ENCODE measurements around the gene WDR76. TPM values are rescaled to one million over a fixed set of nuclear protein-coding genes. Genes with fewer than 3 reads are reported as not detected.
"Not testable (repeated sequence)": the region's sequence is repeated elsewhere in the genome, so short reads cannot be mapped to it uniquely, and the experiment has no call there.

Gene WDR76
- total RNA-seq, 1 donor from 2014 or later, result 4.1 TPM

GRCh38 chr15:43821505-43821904, 5.3 kb upstream of the WDR76 start:
- DNase-seq (ENCODE audit: low spot score), result no peak

- peak; percentile 95 for DNase-seq (ENCODE audit: low spot score)
Measured at GRCh38 chr15:43824302-43825246, 2.2 kb upstream of the WDR76 start, which contains the start of gene MFAP1. MFAP1 (minus strand) TSS chr15:43824690; CDS start chr15:43824569, 121 bp downstream.

GRCh38 chr15:43825305-43825704, 1.5 kb upstream of the WDR76 start:
- DNase-seq (ENCODE audit: low spot score), result not testable (repeated sequence)

- no peak for DNase-seq (ENCODE audit: low spot score)
Measured at GRCh38 chr15:43826029-43826507, 734 bp upstream of the WDR76 start.

- no peak for DNase-seq (ENCODE audit: low spot score)
Measured at GRCh38 chr15:43828061-43828657, 1.4 kb downstream of the WDR76 start.

GRCh38 chr15:43829951-43830540, 3.2 kb downstream of the WDR76 start:
- DNase-seq (ENCODE audit: low spot score), result not testable (repeated sequence)

GRCh38 chr15:43830691-43831275, 4.0 kb downstream of the WDR76 start:
- DNase-seq (ENCODE audit: low spot score), result not testable (repeated sequence)

GRCh38 chr15:43831519-43832052, 4.8 kb downstream of the WDR76 start:
- DNase-seq (ENCODE audit: low spot score), result not testable (repeated sequence)

- DNase-seq (ENCODE audit: low spot score), result not testable (repeated sequence)
Measured at GRCh38 chr15:43832485-43832884, 5.7 kb downstream of the WDR76 start.

- no peak for DNase-seq (ENCODE audit: low spot score)
Measured at GRCh38 chr15:43845421-43845820, 18.6 kb downstream of the WDR76 start.

- DNase-seq (ENCODE audit: low spot score), result no peak
Measured at GRCh38 chr15:43851251-43851650, 24.4 kb downstream of the WDR76 start.

- DNase-seq (ENCODE audit: low spot score), result no peak
Measured at GRCh38 chr15:43852607-43853006, 25.8 kb downstream of the WDR76 start.

- no peak for DNase-seq (ENCODE audit: low spot score)
Measured at GRCh38 chr15:43854801-43855200, 28.0 kb downstream of the WDR76 start.

- no peak for DNase-seq (ENCODE audit: low spot score)
Measured at GRCh38 chr15:43859546-43859945, 32.7 kb downstream of the WDR76 start.

GRCh38 chr15:43866636-43867035, 39.8 kb downstream of the WDR76 start:
- not testable (repeated sequence) for DNase-seq (ENCODE audit: low spot score)

GRCh38 chr15:43867096-43867495, 40.3 kb downstream of the WDR76 start:
- DNase-seq (ENCODE audit: low spot score), result no peak

GRCh38 chr15:43868406-43868805, 41.6 kb downstream of the WDR76 start:
- DNase-seq (ENCODE audit: low spot score), result no peak

- no peak for DNase-seq (ENCODE audit: low spot score)
Measured at GRCh38 chr15:43871835-43872234, 45.0 kb downstream of the WDR76 start.

GRCh38 chr15:43872416-43873020, 45.7 kb downstream of the WDR76 start:
- DNase-seq (ENCODE audit: low spot score), result no peak

GRCh38 chr15:43873651-43874050, 46.8 kb downstream of the WDR76 start:
- no peak for DNase-seq (ENCODE audit: low spot score)

GRCh38 chr15:43876872-43877271, 50.1 kb downstream of the WDR76 start:
- no peak for DNase-seq (ENCODE audit: low spot score)

Measured in ureter (tissue), 1 donor.